Fibroblast of lung (primary cell): Measurements from ENCODE around the gene CDKN2B-AS1. TPM values are rescaled to one million over a fixed set of nuclear protein-coding genes. Genes with fewer than 3 reads are reported as not detected.

Experiments
- DNase-seq, 2 donors: peaks; one replicate each; pipeline versions ENCODE4 v3.0.0 to v3.0.0-alpha.2; 2010; ENCODE audit warnings: low read depth in 2 of 2
- H2AFZ ChIP-seq: 2 replicates; pipeline ENCODE4 v1.5.1; 2012; ENCODE audit warnings: low read length, control low read depth, inconsistent platforms
- H3K27ac ChIP-seq: 2 replicates; pipeline ENCODE4 v1.5.1; 2011; ENCODE audit warnings: low read length, control low read depth; ENCODE audit not compliant: insufficient read depth
- H3K27me3 ChIP-seq: 2 replicates; pipeline ENCODE4 v1.5.1; 2011; ENCODE audit warnings: mild to moderate bottlenecking, low read length; ENCODE audit not compliant: control insufficient read depth, insufficient read depth
- H3K36me3 ChIP-seq: 2 replicates; pipeline ENCODE4 v1.5.1; 2011; ENCODE audit warnings: low read length; ENCODE audit not compliant: control insufficient read depth, insufficient read depth
- H3K4me1 ChIP-seq: 2 replicates; pipeline ENCODE4 v1.5.1; 2011; ENCODE audit warnings: low read length; ENCODE audit not compliant: control insufficient read depth, insufficient read depth; ENCODE audit errors: extremely low read depth
- H3K4me2 ChIP-seq: 2 replicates; pipeline ENCODE4 v1.5.1; 2011; ENCODE audit warnings: low read length, control low read depth; ENCODE audit not compliant: insufficient read depth; ENCODE audit errors: extremely low read depth
- H3K4me3 ChIP-seq, 4 experiments: fragments of 200-600 bp in 1 of 4; sonication (generic) in 1 of 4; replicated peaks in 1 of 4; 2 replicates each; pipeline ENCODE4 v1.5.1; 2011 to 2016; ENCODE audit warnings: low read length in 4 of 4, low read depth in 3 of 4, mild to moderate bottlenecking in 3 of 4, control low read depth in 2 of 4, inconsistent platforms in 1 of 4, mixed read lengths in 1 of 4; ENCODE audit not compliant: insufficient read depth in 1 of 4; ENCODE audit errors: control extremely low read depth in 1 of 4
- H3K79me2 ChIP-seq: 2 replicates; pipeline ENCODE4 v1.5.1; 2012; ENCODE audit warnings: mild to moderate bottlenecking, low read length, inconsistent platforms; ENCODE audit not compliant: control insufficient read depth, insufficient read depth
- H3K9ac ChIP-seq: 2 replicates; pipeline ENCODE4 v1.5.1; 2011; ENCODE audit warnings: mild to moderate bottlenecking, low read length, control low read depth; ENCODE audit not compliant: insufficient read depth
- H3K9me3 ChIP-seq: 2 replicates; pipeline ENCODE4 v1.5.1; 2012; ENCODE audit warnings: low read depth, low read length; ENCODE audit not compliant: control insufficient read depth, insufficient read depth
- H4K20me1 ChIP-seq: 2 replicates; pipeline ENCODE4 v1.5.1; 2011; ENCODE audit warnings: low read length; ENCODE audit not compliant: control insufficient read depth, insufficient read depth; ENCODE audit errors: extremely low read depth
- CTCF ChIP-seq, 2 donors: IDR thresholded peaks in 1 of 2; conservative IDR thresholded peaks in 1 of 2; 1 replicate in 1 of 2; 2 replicates in 1 of 2; pipeline ENCODE4 v1.5.1; 2011 to 2012; ENCODE audit warnings: low read length in 2 of 2, control low read depth in 1 of 2, inconsistent platforms in 1 of 2, low read depth in 1 of 2, mild to moderate bottlenecking in 1 of 2
- EZH2 ChIP-seq: IDR thresholded peaks from 2 replicates; pipeline ENCODE4 v1.5.1; 2012; ENCODE audit warnings: low read length, control low read depth, mild to moderate bottlenecking; ENCODE audit errors: missing control alignments
- polyA plus RNA-seq, 2 donors: library from polyadenylated mRNA; depleted of rRNA in 1 of 2; stranded (reverse) in 1 of 2; unstranded in 1 of 2; fragments of >200 nt; gene quantifications; 2 replicates each; pipeline ENCODE4 v1.2.1, GENCODE V29; 2011 to 2012; ENCODE audit warnings: missing spikeins in 1 of 2
- total RNA-seq: library from RNA; depleted of rRNA; stranded (reverse); fragments of >200 nt; gene quantifications from 2 replicates; pipeline ENCODE4 v1.2.1, GENCODE V29; 2014

Gene CDKN2B-AS1
- total and polyA plus RNA-seq, 2 donors (not counting 1 experiment from before 2014, with no cell fraction given) = 1.1 to 7.6 TPM

GRCh38 chr9:22147813-22148527 is 153.4 kb downstream of the CDKN2B-AS1 start:
- Histone ChIP-seq H4K20me1 (no peaks in the 10 kb centered on the region), H3K27ac (peak overlapping the region; percentile 50), H3K9me3 (no peaks in the 10 kb centered on the region), H3K4me3 (no peak overlapping the region), H2AFZ (no peak overlapping the region), H3K36me3 (no peaks in the 10 kb centered on the region), H3K4me1 (peaks cover 2% of the 10 kb centered on the region), H3K4me2 (peak overlapping the region; percentile 26), H3K9ac (no peak overlapping the region), H3K79me2 (no peaks in the 10 kb centered on the region), H3K27me3 (no peaks in the 10 kb centered on the region)
- TF ChIP-seq EZH2 (no peak), CTCF (conservative IDR thresholded peaks at IDR 0.05 in 1 of 2, IDR thresholded peaks at IDR 0.05 in 1 of 2; ENCODE audit: low read depth in 1 of 2, low read length in 2 of 2) (no peak)
- peak; percentile 94 to 99 for DNase-seq

GRCh38 chr9:22148528-22148875 is 153.9 kb downstream of the CDKN2B-AS1 start:
- peak overlapping the region; percentile 50 for H3K27ac ChIP-seq
- peak overlapping the region; percentile 29 for H3K4me2 ChIP-seq
- DNase-seq = no peak
- no peaks in the 10 kb centered on the region for H4K20me1 ChIP-seq
- TF ChIP-seq EZH2 (no peak), CTCF (conservative IDR thresholded peaks at IDR 0.05 in 1 of 2, IDR thresholded peaks at IDR 0.05 in 1 of 2; ENCODE audit: low read depth in 1 of 2, low read length in 2 of 2) (no peak)
- no peak overlapping the region for H2AFZ ChIP-seq
- peaks cover 2% of the 10 kb centered on the region for H3K4me1 ChIP-seq
- no peak overlapping the region for H3K4me3 ChIP-seq
- no peaks in the 10 kb centered on the region for H3K36me3 ChIP-seq
- no peaks in the 10 kb centered on the region for H3K79me2 ChIP-seq
- no peaks in the 10 kb centered on the region for H3K9me3 ChIP-seq
- H3K27me3 ChIP-seq = no peaks in the 10 kb centered on the region
- H3K9ac ChIP-seq = no peak overlapping the region

- DNase-seq = peak; percentile 61 to 81
- no peaks in the 10 kb centered on the region for H3K9me3 ChIP-seq
- no peak overlapping the region for H3K4me3 ChIP-seq
- TF ChIP-seq EZH2 (no peak), CTCF (conservative IDR thresholded peaks at IDR 0.05 in 1 of 2, IDR thresholded peaks at IDR 0.05 in 1 of 2; ENCODE audit: low read depth in 1 of 2, low read length in 2 of 2) (no peak)
- no peaks in the 10 kb centered on the region for H3K36me3 ChIP-seq
- H3K27ac ChIP-seq = peak overlapping the region; percentile 50
- peaks cover 2% of the 10 kb centered on the region for H3K4me1 ChIP-seq
- no peak overlapping the region for H2AFZ ChIP-seq
- no peaks in the 10 kb centered on the region for H4K20me1 ChIP-seq
- H3K9ac ChIP-seq = no peak overlapping the region
- H3K27me3 ChIP-seq = no peaks in the 10 kb centered on the region
- H3K79me2 ChIP-seq = no peaks in the 10 kb centered on the region
- peak overlapping the region; percentile 29 for H3K4me2 ChIP-seq
Measured at GRCh38 chr9:22148876-22149637, 154.5 kb downstream of the CDKN2B-AS1 start.
